Astrocyte (in vitro differentiated cells and primary cell): Measurements from ENCODE around the gene AUTS2. TPM values are rescaled to one million over a fixed set of nuclear protein-coding genes. Genes with fewer than 3 reads are reported as not detected.
A peak's percentile ranks its signal among the peaks of the same experiment; 100 is the strongest.

Experiments
- DNase-seq: peaks from one replicate; pipeline ENCODE4 v3.0.0-alpha.2; 2010; ENCODE audit warnings: low read depth
- FAIRE-seq: peaks from 2 replicates; lab custom pipeline; 2011; peaks lifted over from hg19 to GRCh38; lab: Jason Lieb, UNC
- H2AFZ ChIP-seq: 2 replicates; pipeline ENCODE4 v1.6.0; 2012; ENCODE audit warnings: low read depth, low read length, inconsistent platforms
- H3K27ac ChIP-seq: 2 replicates; pipeline ENCODE4 v1.5.1; 2011; ENCODE audit warnings: low read depth, low read length, inconsistent platforms
- H3K27me3 ChIP-seq: 2 replicates; pipeline ENCODE4 v1.6.0; 2011; ENCODE audit warnings: low read length, inconsistent platforms; ENCODE audit not compliant: insufficient read depth
- H3K36me3 ChIP-seq: 2 replicates; pipeline ENCODE4 v1.5.1; 2011; ENCODE audit warnings: low read length, inconsistent platforms; ENCODE audit not compliant: insufficient read depth
- H3K4me1 ChIP-seq: 2 replicates; pipeline ENCODE4 v1.5.1; 2011; ENCODE audit warnings: low read length, inconsistent platforms; ENCODE audit not compliant: insufficient read depth
- H3K4me2 ChIP-seq: 2 replicates; pipeline ENCODE4 v1.6.0; 2012; ENCODE audit warnings: low read length, inconsistent platforms
- H3K4me3 ChIP-seq: 2 replicates; pipeline ENCODE4 v1.5.1; 2011; ENCODE audit warnings: low read depth, mild to moderate bottlenecking, low read length, inconsistent platforms; ENCODE audit not compliant: insufficient read depth
- H3K79me2 ChIP-seq: 2 replicates; pipeline ENCODE4 v1.6.0; 2012; ENCODE audit warnings: mild to moderate bottlenecking, low read length, inconsistent platforms; ENCODE audit not compliant: insufficient read depth
- H3K9ac ChIP-seq: 2 replicates; pipeline ENCODE4 v1.6.0; 2012; ENCODE audit warnings: mild to moderate bottlenecking, low read length, inconsistent platforms
- H3K9me3 ChIP-seq: 2 replicates; pipeline ENCODE4 v1.5.1; 2012; ENCODE audit warnings: low read depth, mild to moderate bottlenecking, low read length, inconsistent platforms; ENCODE audit not compliant: insufficient read depth
- H4K20me1 ChIP-seq: 2 replicates; pipeline ENCODE4 v1.6.0; 2012; ENCODE audit warnings: low read length, inconsistent platforms; ENCODE audit not compliant: insufficient read depth
- H3K27ac Mint-ChIP-seq: one replicate; pipeline ENCODE4 v1.8.0; 2021; ENCODE audit warnings: mild to moderate bottlenecking, mixed read lengths; ENCODE audit not compliant: unreplicated experiment
- H3K27me3 Mint-ChIP-seq: one replicate; pipeline ENCODE4 v1.8.0; 2021; ENCODE audit warnings: low read depth, mixed read lengths; ENCODE audit not compliant: unreplicated experiment
- H3K36me3 Mint-ChIP-seq: one replicate; pipeline ENCODE4 v1.8.0; 2021; ENCODE audit warnings: low read depth, mixed read lengths; ENCODE audit not compliant: unreplicated experiment
- H3K4me1 Mint-ChIP-seq: one replicate; pipeline ENCODE4 v1.8.0; 2021; ENCODE audit warnings: low read depth, mixed read lengths; ENCODE audit not compliant: unreplicated experiment
- H3K4me3 Mint-ChIP-seq: one replicate; pipeline ENCODE4 v1.8.0; 2021; ENCODE audit warnings: mild to moderate bottlenecking, moderate library complexity, mixed read lengths; ENCODE audit not compliant: unreplicated experiment
- H3K9me3 Mint-ChIP-seq: one replicate; pipeline ENCODE4 v1.8.0; 2021; ENCODE audit warnings: mild to moderate bottlenecking, mixed read lengths; ENCODE audit not compliant: unreplicated experiment
- CTCF ChIP-seq: IDR thresholded peaks from 2 replicates; pipeline ENCODE4 v1.5.1; 2011; ENCODE audit warnings: low read depth, mild to moderate bottlenecking, inconsistent platforms, low read length, moderate library complexity; ENCODE audit not compliant: insufficient read depth
- EZH2 ChIP-seq: IDR thresholded peaks from 2 replicates; pipeline ENCODE4 v1.6.1; 2012; ENCODE audit warnings: mild to moderate bottlenecking, low read length, inconsistent platforms; ENCODE audit not compliant: insufficient read depth
- total RNA-seq: library from RNA; stranded (reverse); gene quantifications from 2 replicates; pipeline ENCODE4 v1.2.1, GENCODE V29; 2021

The AUTS2 gene
- total RNA-seq, 1 donor from 2014 or later, result 73.2 TPM

GRCh38 chr7:70632400-70632799 is 1034.1 kb downstream of the AUTS2 start:
- FAIRE-seq (no peak), DNase-seq (no peak)
- H4K20me1 ChIP-seq, result no peaks in the 10 kb centered on the region
- H3K36me3 ChIP-seq, result no peaks in the 10 kb centered on the region
- TF ChIP-seq EZH2 (no peak), CTCF (no peak)
- no peak overlapping the region for H3K4me2 ChIP-seq
- no peaks in the 10 kb centered on the region for H3K27me3 ChIP-seq
- H3K9me3 Mint-ChIP-seq, result no peaks in the 10 kb centered on the region
- no peak overlapping the region for H2AFZ ChIP-seq
- H3K4me1 Mint-ChIP-seq, result peaks cover 16% of the 10 kb centered on the region
- H3K36me3 Mint-ChIP-seq, result peaks cover 4% of the 10 kb centered on the region
- H3K27me3 Mint-ChIP-seq, result no peaks in the 10 kb centered on the region
- H3K9ac ChIP-seq, result no peak overlapping the region
- H3K4me3 ChIP-seq, result no peak overlapping the region
- H3K9me3 ChIP-seq, result no peaks in the 10 kb centered on the region
- H3K4me1 ChIP-seq, result peaks cover 34% of the 10 kb centered on the region
- no peak overlapping the region for H3K4me3 Mint-ChIP-seq
- no peak overlapping the region for H3K27ac ChIP-seq
- H3K27ac Mint-ChIP-seq, result no peak overlapping the region
- H3K79me2 ChIP-seq, result no peaks in the 10 kb centered on the region

- no peaks in the 10 kb centered on the region for H3K27me3 Mint-ChIP-seq
- H3K4me3 Mint-ChIP-seq, result no peak overlapping the region
- Histone ChIP-seq H3K36me3 (no peaks in the 10 kb centered on the region), H3K4me1 (peaks cover 34% of the 10 kb centered on the region), H3K27ac (peak overlapping the region; percentile 17), H3K9me3 (no peaks in the 10 kb centered on the region), H3K9ac (no peak overlapping the region), H3K27me3 (no peaks in the 10 kb centered on the region), H4K20me1 (no peaks in the 10 kb centered on the region), H3K79me2 (no peaks in the 10 kb centered on the region), H2AFZ (no peak overlapping the region), H3K4me2 (peak overlapping the region; percentile 31), H3K4me3 (no peak overlapping the region)
- H3K36me3 Mint-ChIP-seq, result peaks cover 4% of the 10 kb centered on the region
- DNase-seq, result no peak
- no peak for FAIRE-seq
- H3K9me3 Mint-ChIP-seq, result no peaks in the 10 kb centered on the region
- peaks cover 26% of the 10 kb centered on the region for H3K4me1 Mint-ChIP-seq
- TF ChIP-seq EZH2, result no peak
- no peak for TF ChIP-seq CTCF
- H3K27ac Mint-ChIP-seq, result no peak overlapping the region
Observed at GRCh38 chr7:70634071-70634470, 1035.8 kb downstream of the AUTS2 start.

GRCh38 chr7:70634610-70635068 is 1036.4 kb downstream of the AUTS2 start:
- FAIRE-seq (peak; percentile 93), DNase-seq (peak; percentile 98)
- H3K4me1 Mint-ChIP-seq, result peaks cover 26% of the 10 kb centered on the region

More at GRCh38 chr7:70634610-70635068, 1036.4 kb downstream of the AUTS2 start:
- H3K79me2 ChIP-seq, result no peaks in the 10 kb centered on the region
- peak overlapping the region; percentile 80 for H3K27ac ChIP-seq
- H2AFZ ChIP-seq, result no peak overlapping the region
- Mint-ChIP-seq H3K4me3 (no peak overlapping the region), H3K27me3 (no peaks in the 10 kb centered on the region), H3K9me3 (no peaks in the 10 kb centered on the region), H3K27ac (peak overlapping the region; percentile 63), H3K36me3 (peaks cover 4% of the 10 kb centered on the region)
- no peak overlapping the region for H3K4me3 ChIP-seq
- peak overlapping the region; percentile 42 for H3K9ac ChIP-seq
- TF ChIP-seq CTCF, result no peak
- no peak for TF ChIP-seq EZH2
- no peaks in the 10 kb centered on the region for H4K20me1 ChIP-seq
- H3K36me3 ChIP-seq, result no peaks in the 10 kb centered on the region
- peaks cover 36% of the 10 kb centered on the region for H3K4me1 ChIP-seq
- no peaks in the 10 kb centered on the region for H3K9me3 ChIP-seq
- H3K27me3 ChIP-seq, result no peaks in the 10 kb centered on the region
- H3K4me2 ChIP-seq, result peak overlapping the region; percentile 59
